Measurements from ENCODE around the gene MAIP1. TPM values are rescaled to one million over a fixed set of nuclear protein-coding genes. Genes with fewer than 3 reads are reported as not detected.
A peak's percentile ranks its signal among the peaks of the same experiment; 100 is the strongest.
"Not testable (repeated sequence)": the region's sequence is repeated elsewhere in the genome, so short reads cannot be mapped to it uniquely, and the experiment has no call there.

MAIP1 gene
- polyA plus RNA-seq (ENCODE audit: low read depth in 6 of 6): 10 to 100 TPM; 13.0 to 20.6 (median 19.9) TPM

- ATAC-seq (ENCODE audit: low read depth in 2 of 2): peak; percentile 84 to 85
- Mint-ChIP-seq H3K36me3 (no peaks in the 10 kb centered on the region), H3K9me3 (no peaks in the 10 kb centered on the region), H3K27me3 (no peaks in the 10 kb centered on the region), H3K27ac (peak within 1 kb of the TSS; percentile 92 to 98 (median 94)), H3K4me1 (peaks cover 34 to 51% (median 51%) of the 10 kb centered on the region in 3 donors), H3K4me3 (peak within 1 kb of the TSS; percentile 97 to 99 (median 98))
- peak; percentile 70 for DNase-seq
Measured at GRCh38 chr2:199955339-199956061, at the start of gene MAIP1, which contains the start of gene TYW5. MAIP1 (plus strand) TSS chr2:199955582; CDS start chr2:199955799, 217 bp downstream. TYW5 (minus strand) TSS chr2:199955491; CDS start chr2:199955470, 21 bp downstream.

- Mint-ChIP-seq H3K9me3 (no peaks in the 10 kb centered on the region), H3K27ac (peak overlapping the region in 2 of 6 donors; percentile 8 to 19), H3K36me3 (no peaks in the 10 kb centered on the region), H3K4me1 (peaks cover 13 to 23% (median 21%) of the 10 kb centered on the region in 3 donors), H3K27me3 (no peaks in the 10 kb centered on the region), H3K4me3 (peak overlapping the region in 1 of 8 donors; percentile 20)
- ATAC-seq (ENCODE audit: low read depth in 2 of 2) (no peak), DNase-seq (no peak)
Measured at GRCh38 chr2:199907008-199907714, 48.2 kb upstream of the MAIP1 start.

GRCh38 chr2:199910338-199911051, 44.9 kb upstream of the MAIP1 start:
- no peak for DNase-seq
- Mint-ChIP-seq H3K4me1 (peaks cover 27 to 45% (median 30%) of the 10 kb centered on the region in 3 donors), H3K27ac (peak overlapping the region; percentile 94 to 98 (median 96))

GRCh38 chr2:199911052-199911876, 44.1 kb upstream of the MAIP1 start, which contains the start of gene C2orf69:
C2orf69 (plus strand) TSS chr2:199911293; CDS start chr2:199911439, 146 bp downstream.
- peaks cover 0 to 2% (median 0%) of the 10 kb centered on the region in 7 donors for H3K9me3 Mint-ChIP-seq

More at GRCh38 chr2:199910338-199911051, 44.9 kb upstream of the MAIP1 start:
- ATAC-seq (ENCODE audit: low read depth in 2 of 2): no peak
- no peaks in the 10 kb centered on the region for H3K36me3 Mint-ChIP-seq
- H3K4me3 Mint-ChIP-seq: peak overlapping the region; percentile 94 to 98 (median 96)
- no peaks in the 10 kb centered on the region for H3K9me3 Mint-ChIP-seq
- no peaks in the 10 kb centered on the region for H3K27me3 Mint-ChIP-seq

GRCh38 chr2:199911877-199912161, 43.6 kb upstream of the MAIP1 start:
- Mint-ChIP-seq H3K27me3 (no peaks in the 10 kb centered on the region), H3K27ac (peak overlapping the region; percentile 94 to 98 (median 96)), H3K9me3 (peaks cover 0 to 4% (median 2%) of the 10 kb centered on the region in 7 donors), H3K36me3 (peaks cover 0 to under 1% of the 10 kb centered on the region in 2 donors), H3K4me3 (peak overlapping the region; percentile 94 to 98 (median 96)), H3K4me1 (peaks cover 25 to 43% (median 32%) of the 10 kb centered on the region in 3 donors)
- ATAC-seq (ENCODE audit: low read depth in 2 of 2) (no peak), DNase-seq (no peak)

More at GRCh38 chr2:199911052-199911876, 44.1 kb upstream of the MAIP1 start, which contains the start of gene C2orf69:
- ATAC-seq (ENCODE audit: low read depth in 2 of 2): peak; percentile 77 to 80
- H3K4me3 Mint-ChIP-seq: peak within 1 kb of the TSS; percentile 94 to 98 (median 96)
- no peaks in the 10 kb centered on the region for H3K27me3 Mint-ChIP-seq
- peak; percentile 88 for DNase-seq
- no peaks in the 10 kb centered on the region for H3K36me3 Mint-ChIP-seq
- H3K4me1 Mint-ChIP-seq: peaks cover 27 to 45% (median 33%) of the 10 kb centered on the region in 3 donors
- peak within 1 kb of the TSS; percentile 94 to 98 (median 96) for H3K27ac Mint-ChIP-seq

GRCh38 chr2:199912553-199913114, 42.7 kb upstream of the MAIP1 start:
- DNase-seq; H3K9me3 Mint-ChIP-seq; H3K36me3 Mint-ChIP-seq; ATAC-seq (ENCODE audit: low read depth in 2 of 2); H3K27me3 Mint-ChIP-seq: not testable (repeated sequence)
- Mint-ChIP-seq H3K4me1 (peaks cover 20 to 36% (median 27%) of the 10 kb centered on the region in 3 donors), H3K4me3 (peak overlapping the region; percentile 21 to 98 (median 82)), H3K27ac (peak overlapping the region in 4 of 6 donors; percentile 29 to 97 (median 48))

- peaks cover 20 to 36% (median 27%) of the 10 kb centered on the region in 3 donors for H3K4me1 Mint-ChIP-seq
- peak overlapping the region in 3 of 6 donors; percentile 7 to 37 (median 18) for H3K27ac Mint-ChIP-seq
- peaks cover 5 to 11% of the 10 kb centered on the region in 2 donors for H3K36me3 Mint-ChIP-seq
Measured at GRCh38 chr2:199914372-199914958, 40.9 kb upstream of the MAIP1 start.

GRCh38 chr2:199916980-199917379, 38.4 kb upstream of the MAIP1 start:
- H3K9me3 Mint-ChIP-seq: peaks cover 0 to 8% (median 4%) of the 10 kb centered on the region in 7 donors
- no peaks in the 10 kb centered on the region for H3K27me3 Mint-ChIP-seq
- H3K4me3 Mint-ChIP-seq: no peak overlapping the region
- DNase-seq (no peak), ATAC-seq (ENCODE audit: low read depth in 2 of 2) (no peak)
- H3K36me3 Mint-ChIP-seq: peaks cover 5 to 11% of the 10 kb centered on the region in 2 donors
- H3K27ac Mint-ChIP-seq: no peak overlapping the region
- H3K4me1 Mint-ChIP-seq: peaks cover 13 to 27% (median 15%) of the 10 kb centered on the region in 3 donors

More at GRCh38 chr2:199914372-199914958, 40.9 kb upstream of the MAIP1 start:
- Mint-ChIP-seq H3K4me3 (peak overlapping the region in 2 of 8 donors; percentile 19 to 59), H3K9me3 (peaks cover 0 to 8% (median 4%) of the 10 kb centered on the region in 7 donors), H3K27me3 (no peaks in the 10 kb centered on the region)
- ATAC-seq (ENCODE audit: low read depth in 2 of 2): no peak
- no peak for DNase-seq

GRCh38 chr2:199922856-199923255, 32.5 kb upstream of the MAIP1 start:
- Mint-ChIP-seq H3K4me3 (no peak overlapping the region), H3K4me1 (peaks cover 5 to 10% (median 6%) of the 10 kb centered on the region in 3 donors), H3K9me3 (peaks cover 0 to 1% (median 0%) of the 10 kb centered on the region in 7 donors), H3K36me3 (no peaks in the 10 kb centered on the region), H3K27ac (peak overlapping the region in 2 of 6 donors; percentile 22 to 76), H3K27me3 (no peaks in the 10 kb centered on the region)
- DNase-seq (no peak), ATAC-seq (ENCODE audit: low read depth in 2 of 2) (no peak)

GRCh38 chr2:199923924-199924323, 31.5 kb upstream of the MAIP1 start:
- Mint-ChIP-seq H3K36me3 (no peaks in the 10 kb centered on the region), H3K4me1 (peaks cover 5 to 10% (median 6%) of the 10 kb centered on the region in 3 donors), H3K9me3 (peaks cover 0 to 1% (median 0%) of the 10 kb centered on the region in 7 donors), H3K4me3 (no peak overlapping the region), H3K27ac (peak overlapping the region in 1 of 6 donors; percentile 11), H3K27me3 (no peaks in the 10 kb centered on the region)
- DNase-seq: no peak
- ATAC-seq (ENCODE audit: low read depth in 2 of 2): no peak

- Mint-ChIP-seq H3K27ac (peak overlapping the region in 1 of 6 donors; percentile 51), H3K9me3 (no peaks in the 10 kb centered on the region), H3K4me3 (no peak overlapping the region), H3K27me3 (no peaks in the 10 kb centered on the region), H3K4me1 (peaks cover 5 to 8% (median 6%) of the 10 kb centered on the region in 3 donors), H3K36me3 (no peaks in the 10 kb centered on the region)
- ATAC-seq (ENCODE audit: low read depth in 2 of 2) (no peak), DNase-seq (no peak)
Measured at GRCh38 chr2:199926806-199927205, 28.6 kb upstream of the MAIP1 start.

Measured in naive B cell (primary cell).